Measurements from ENCODE around the gene PACC1.

The PACC1 gene

GRCh38 chr1:212433577-212434462 is 19.1 kb upstream of the PACC1 start:
- ChIA-PET POLR2A (no interaction called here), CTCF (interaction anchor here (1.6 to 2.6 kb wide), 2 partner anchors 23 to 363 kb away, joined by 7 to 23 read pairs; no protein-coding TSS in a partner anchor)
- DNase-seq (ENCODE audit: low read depth, low spot score), result no peak
- H3K4me3 ChIP-seq (ENCODE audit: low read depth, low read length), result peak overlapping the region; percentile 65
- no peak for TF ChIP-seq CTCF (IDR thresholded peaks at IDR 0.05; ENCODE audit: insufficient read depth, low read length, missing control alignments)

DNA sequence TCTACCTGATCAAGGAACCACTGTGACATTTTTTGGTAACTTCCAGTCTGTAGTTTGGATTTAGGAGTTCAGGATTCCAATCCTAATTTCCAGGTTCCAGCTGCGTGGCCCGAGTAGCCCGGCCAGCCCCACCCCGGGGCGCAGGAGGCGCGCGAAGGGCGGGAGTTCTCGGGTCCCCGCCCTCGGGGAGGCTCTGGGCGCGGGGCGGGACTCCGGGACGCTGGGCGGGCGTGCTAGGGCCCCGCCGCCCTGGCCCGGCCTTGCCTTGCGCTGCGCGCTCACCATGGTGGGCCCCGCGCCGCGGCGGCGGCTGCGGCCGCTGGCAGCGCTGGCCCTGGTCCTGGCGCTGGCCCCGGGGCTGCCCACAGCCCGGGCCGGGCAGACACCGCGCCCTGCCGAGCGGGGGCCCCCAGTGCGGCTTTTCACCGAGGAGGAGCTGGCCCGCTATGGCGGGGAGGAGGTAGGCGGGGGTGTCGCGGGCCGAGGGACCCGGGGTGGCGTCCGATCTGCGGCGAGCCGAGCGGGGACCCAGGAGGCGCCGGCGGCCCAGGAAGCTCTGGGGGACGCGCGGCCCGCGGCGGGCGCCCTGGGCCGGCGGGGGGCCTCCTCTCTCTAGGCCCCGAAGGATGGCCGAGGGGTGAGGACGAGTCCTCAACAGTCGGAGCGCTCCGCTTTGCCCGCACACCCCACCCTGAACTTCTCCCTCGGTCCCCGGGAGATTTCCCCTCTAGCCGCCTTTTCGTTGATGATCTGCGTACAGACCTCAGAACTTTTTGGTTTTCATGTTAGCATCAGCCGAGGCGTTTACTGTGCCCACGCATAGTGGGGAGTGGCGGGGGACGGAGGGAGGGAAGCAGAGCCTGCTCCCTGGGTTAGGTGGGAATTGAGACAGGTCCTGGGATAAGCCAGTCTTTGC is 18.2 kb upstream of the PACC1 start, which contains the start of gene NENF:
NENF (plus strand) TSS at position 260 of the 916 bp plus-strand sequence; CDS start at position 284, 24 bp downstream.
- POLR2A ChIA-PET, result interaction anchor here (1.0 to 1.3 kb wide), 2 partner anchors 20 to 176 kb away, joined by 3 read pairs; partner anchors contain the start of gene ATF3

GRCh38 chr1:212432272-212432660 is 17.6 kb upstream of the PACC1 start:
- no peak for DNase-seq (ENCODE audit: low read depth, low spot score)
- ChIA-PET POLR2A (interaction anchor here (1.0 to 1.3 kb wide), 2 partner anchors 21 to 176 kb away, joined by 3 read pairs; partner anchors contain the start of gene ATF3), CTCF (interaction anchor here (0.9 to 2.6 kb wide), 4 partner anchors 24 to 397 kb away, joined by 3 to 23 read pairs (median 6); partner anchors contain the start of gene INTS7)
- H3K4me3 ChIP-seq (ENCODE audit: low read depth, low read length), result peak overlapping the region; percentile 65
- no peak for TF ChIP-seq CTCF (IDR thresholded peaks at IDR 0.05; ENCODE audit: insufficient read depth, low read length, missing control alignments)

More for the DNA sequence above, 18.2 kb upstream of the PACC1 start, which contains the start of gene NENF:
- no peak for TF ChIP-seq CTCF (IDR thresholded peaks at IDR 0.05; ENCODE audit: insufficient read depth, low read length, missing control alignments)
- no peak for DNase-seq (ENCODE audit: low read depth, low spot score)
- peak within 1 kb of the TSS; percentile 65 for H3K4me3 ChIP-seq (ENCODE audit: low read depth, low read length)
- CTCF ChIA-PET, result interaction anchor here (0.9 to 2.6 kb wide), 4 partner anchors 24 to 398 kb away, joined by 3 to 23 read pairs (median 6); partner anchors contain the start of gene INTS7

DNA sequence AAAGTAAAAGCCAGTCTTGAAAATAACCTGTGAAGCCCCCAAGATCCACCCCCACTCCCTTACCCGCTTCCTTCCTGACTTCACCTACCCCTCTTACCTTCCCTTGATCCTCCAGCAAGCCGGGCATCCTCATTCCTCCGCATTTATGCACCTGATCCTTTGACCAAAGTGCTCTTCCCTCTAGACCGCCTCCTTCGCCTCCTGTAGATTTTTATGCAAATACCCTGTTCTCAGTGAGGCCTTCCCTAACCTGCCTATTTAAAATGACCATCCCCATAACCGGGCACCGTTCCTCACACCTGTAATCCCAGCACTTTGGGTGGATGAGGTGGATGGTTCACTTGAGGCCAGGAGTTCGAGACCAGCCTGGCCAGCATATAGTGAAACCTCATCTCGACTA is 17.0 kb upstream of the PACC1 start:
- no peak overlapping the region for H3K4me3 ChIP-seq (ENCODE audit: low read depth, low read length)
- TF ChIP-seq CTCF (IDR thresholded peaks at IDR 0.05; ENCODE audit: insufficient read depth, low read length, missing control alignments), result no peak
- ChIA-PET POLR2A (interaction anchor here (1.3 kb wide), 1 partner anchor 177 kb away, joined by 3 read pairs; the partner anchor contains the start of gene ATF3), CTCF (interaction anchor here (1.6 to 2.9 kb wide), 3 partner anchors 24 to 361 kb away, joined by 7 to 23 read pairs (median 19); no protein-coding TSS in a partner anchor)
- DNase-seq (ENCODE audit: low read depth, low spot score), result no peak

DNA sequence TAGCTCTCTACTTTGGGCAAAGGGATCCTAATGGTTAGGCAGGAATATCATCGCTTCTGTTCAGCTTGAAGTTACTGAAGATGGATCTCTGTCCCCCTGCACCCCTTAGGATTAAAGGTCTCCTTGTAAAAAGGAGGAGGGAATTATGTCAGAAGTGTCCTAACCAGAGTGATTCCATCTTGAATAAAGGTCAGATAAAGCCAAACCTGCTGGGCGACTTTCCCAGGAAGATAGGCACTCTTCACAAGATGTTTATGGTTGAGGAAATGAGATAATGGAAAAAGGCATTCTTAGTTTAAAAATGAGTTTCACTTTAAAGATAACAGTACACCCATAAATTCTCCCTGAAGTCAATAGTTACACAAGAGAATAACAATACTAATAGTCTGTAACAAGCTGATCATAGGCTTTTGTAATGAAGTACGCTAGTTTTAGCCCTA is 16.3 kb upstream of the PACC1 start:
- DNase-seq (ENCODE audit: low read depth, low spot score), result no peak
- H3K4me3 ChIP-seq (ENCODE audit: low read depth, low read length), result no peak overlapping the region
- ChIA-PET POLR2A (interaction anchor here (1.0 kb wide), 1 partner anchor 177 kb away, joined by 3 read pairs; no protein-coding TSS in a partner anchor), CTCF (interaction anchor here (1.5 to 2.9 kb wide), 5 partner anchors 22 to 749 kb away, joined by 3 to 19 read pairs (median 9); no protein-coding TSS in a partner anchor)
- TF ChIP-seq CTCF (IDR thresholded peaks at IDR 0.05; ENCODE audit: insufficient read depth, low read length, missing control alignments), result no peak

Data from AG04449 (cell line).